Measurements from ENCODE around the gene CATSPERE. TPM values are rescaled to one million over a fixed set of nuclear protein-coding genes. Genes with fewer than 3 reads are reported as not detected.

CATSPERE gene
- polyA plus RNA-seq, 1 experiment = 0.20 TPM

DNA sequence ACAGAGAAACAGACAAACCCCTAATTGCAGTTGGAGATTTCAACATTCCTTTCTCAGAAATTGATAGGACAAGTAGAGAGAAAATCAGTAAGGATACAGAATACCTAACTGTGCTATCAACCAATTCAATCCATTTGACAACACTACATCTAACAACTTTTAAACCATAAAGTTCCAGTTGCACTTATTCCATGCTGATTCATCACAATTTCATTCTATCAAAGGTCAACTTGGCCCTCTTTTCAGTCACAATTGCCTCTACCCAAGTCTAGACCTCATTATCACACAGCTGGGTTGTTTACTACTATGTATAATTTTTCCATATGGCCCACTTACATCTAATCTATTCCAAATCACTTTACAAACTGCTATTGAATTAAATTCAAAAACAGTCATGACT, 172.1 kb downstream of the CATSPERE start:
- CTCF ChIA-PET = no interaction called here

GRCh38 chr1:244634546-244634945, 173.5 kb downstream of the CATSPERE start:
- H3K4me3 ChIP-seq (ENCODE audit: low read depth, low read length) = no peak overlapping the region
- DNase-seq (ENCODE audit: low read depth) = no peak
- no peak for TF ChIP-seq CTCF (IDR thresholded peaks at IDR 0.05; ENCODE audit: insufficient read depth, low read depth, low read length)
- POLR2A ChIA-PET = no interaction called here
- no peaks in the 10 kb centered on the region; the same call in 1 of the 2 replicates for H3K27me3 ChIP-seq (ENCODE audit: control insufficient read depth, insufficient read depth, low read length)
- CTCF ChIA-PET = interaction anchor here (1.0 kb wide), 2 partner anchors 20 to 413 kb away, joined by 3 read pairs; no protein-coding TSS in a partner anchor
- no peaks in the 10 kb centered on the region for H3K36me3 ChIP-seq (ENCODE audit: control insufficient read depth, insufficient read depth, low read length)

More for the DNA sequence above, 172.1 kb downstream of the CATSPERE start:
- Histone ChIP-seq H3K27me3 (ENCODE audit: control insufficient read depth, insufficient read depth, low read length) (no peaks in the 10 kb centered on the region; the same call in 1 of the 2 replicates), H3K4me3 (ENCODE audit: low read depth, low read length) (no peak overlapping the region), H3K36me3 (ENCODE audit: control insufficient read depth, insufficient read depth, low read length) (no peaks in the 10 kb centered on the region)
- POLR2A ChIA-PET = no interaction called here
- no peak for DNase-seq (ENCODE audit: low read depth)
- TF ChIP-seq CTCF (IDR thresholded peaks at IDR 0.05; ENCODE audit: insufficient read depth, low read depth, low read length) = no peak

DNA sequence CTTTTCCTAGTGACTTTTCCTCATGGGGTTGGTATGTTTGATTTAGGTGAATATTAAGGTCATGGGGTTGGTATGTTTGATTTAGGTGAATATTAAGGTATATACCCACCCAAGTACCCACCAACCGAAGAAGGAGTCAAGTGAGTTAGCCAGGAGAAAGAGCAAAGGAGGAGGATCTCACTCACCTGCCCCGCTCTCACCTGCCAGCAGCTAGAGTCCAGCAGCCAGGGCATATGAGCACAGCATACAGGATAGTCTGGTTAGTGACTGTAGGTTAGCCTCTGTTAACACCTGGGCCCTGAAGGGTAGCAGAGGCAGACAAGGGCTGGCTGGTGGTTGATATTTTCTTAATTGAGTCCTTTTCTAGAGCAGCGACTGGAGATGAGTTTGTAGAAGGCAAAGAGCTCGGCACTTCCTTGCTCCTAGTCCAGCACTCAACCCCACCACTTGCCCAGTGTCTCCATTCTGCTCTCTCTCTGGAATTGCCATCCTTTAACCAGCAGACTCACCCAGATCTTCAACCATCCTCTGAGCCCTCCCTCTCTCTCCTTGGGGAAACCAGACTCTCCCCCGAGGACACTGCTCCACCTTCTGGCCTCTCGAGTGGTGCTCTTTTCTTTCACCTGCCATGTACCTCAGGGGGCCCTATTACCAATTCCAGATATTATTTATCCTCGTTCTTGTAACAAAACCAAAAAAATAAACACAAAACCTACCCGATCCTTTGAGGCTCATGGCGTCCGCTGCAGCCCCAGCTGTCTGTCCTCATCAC, 175.6 kb downstream of the CATSPERE start:
- no peaks in the 10 kb centered on the region; the same call in 1 of the 2 replicates for H3K27me3 ChIP-seq (ENCODE audit: control insufficient read depth, insufficient read depth, low read length)
- no peak for DNase-seq (ENCODE audit: low read depth)
- POLR2A ChIA-PET = no interaction called here
- no peak overlapping the region for H3K4me3 ChIP-seq (ENCODE audit: low read depth, low read length)
- CTCF ChIA-PET = no interaction called here
- no peaks in the 10 kb centered on the region for H3K36me3 ChIP-seq (ENCODE audit: control insufficient read depth, insufficient read depth, low read length)
- no peak for TF ChIP-seq CTCF (IDR thresholded peaks at IDR 0.05; ENCODE audit: insufficient read depth, low read depth, low read length)

GRCh38 chr1:244639561-244639960, 178.5 kb downstream of the CATSPERE start:
- Histone ChIP-seq H3K27me3 (ENCODE audit: control insufficient read depth, insufficient read depth, low read length) (no peaks in the 10 kb centered on the region; the same call in 1 of the 2 replicates), H3K4me3 (ENCODE audit: low read depth, low read length) (no peak overlapping the region), H3K36me3 (ENCODE audit: control insufficient read depth, insufficient read depth, low read length) (no peaks in the 10 kb centered on the region)
- no peak for DNase-seq (ENCODE audit: low read depth)
- CTCF ChIA-PET = interaction anchor here (1.1 kb wide), 1 partner anchor 13 kb away, joined by 4 read pairs; no protein-coding TSS in a partner anchor
- no peak for TF ChIP-seq CTCF (IDR thresholded peaks at IDR 0.05; ENCODE audit: insufficient read depth, low read depth, low read length)
- POLR2A ChIA-PET = no interaction called here

- ChIA-PET CTCF (interaction anchor here (0.5 kb wide), 1 partner anchor 185 kb away, joined by 4 read pairs; no protein-coding TSS in a partner anchor), POLR2A (no interaction called here)
- Histone ChIP-seq H3K36me3 (ENCODE audit: control insufficient read depth, insufficient read depth, low read length) (no peaks in the 10 kb centered on the region), H3K4me3 (ENCODE audit: low read depth, low read length) (no peak overlapping the region), H3K27me3 (ENCODE audit: control insufficient read depth, insufficient read depth, low read length) (no peaks in the 10 kb centered on the region; the same call in 1 of the 2 replicates)
- DNase-seq (ENCODE audit: low read depth) = no peak
- no peak for TF ChIP-seq CTCF (IDR thresholded peaks at IDR 0.05; ENCODE audit: insufficient read depth, low read depth, low read length)
These were observed 179.8 kb downstream of the CATSPERE start for GRCh38 chr1:244640917-244641316.

All from BJ (cell line).